Middle frontal gyrus (tissue), 1 donor: ENCODE data around the gene AARSD1.
A peak's percentile ranks its signal among the peaks of the same experiment; 100 is the strongest.
"Not testable (repeated sequence)": the region's sequence is repeated elsewhere in the genome, so short reads cannot be mapped to it uniquely, and the experiment has no call there.

Experiments used
- DNase-seq: peaks from one replicate; pipeline ENCODE4 v3.0.0-alpha.2; 2015; ENCODE audit warnings: low spot score; ENCODE audit errors: extremely low spot score

The AARSD1 gene

GRCh38 chr17:42980766-42981397 lies 16.6 kb upstream of the AARSD1 start:
- no peak for DNase-seq

DNA sequence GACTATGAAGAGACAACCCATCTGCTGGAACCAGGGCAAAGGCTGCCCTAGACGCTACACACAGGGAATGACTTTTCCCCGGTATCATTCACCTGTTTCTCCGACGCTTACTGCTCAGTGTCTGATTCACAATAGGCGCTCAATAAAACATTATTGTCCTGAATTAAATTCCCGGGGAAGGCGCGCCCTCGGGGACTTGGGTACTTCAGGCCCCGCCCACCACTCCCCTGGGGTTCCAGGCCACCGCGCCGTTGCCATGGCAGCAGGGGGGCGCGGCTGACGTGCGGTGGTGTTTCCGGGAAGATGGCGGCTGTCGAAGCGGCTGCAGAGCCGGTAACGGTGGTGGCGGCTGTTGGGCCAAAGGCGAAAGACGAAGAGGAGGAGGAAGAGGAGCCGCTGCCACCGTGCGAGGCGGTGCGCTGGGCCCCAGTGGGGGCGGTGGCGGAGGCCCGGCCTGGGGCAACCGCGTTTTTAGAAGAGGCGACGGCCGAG lies 16.1 kb upstream of the AARSD1 start, which contains the start of gene RUNDC1:
TSS of gene RUNDC1 (plus strand) at position 292 of the 492 bp plus-strand sequence. CDS start at position 304, 12 bp downstream.
- peak; percentile 84 for DNase-seq

GRCh38 chr17:42979511-42980273 lies 15.4 kb upstream of the AARSD1 start, which contains the start of gene PTGES3L:
Gene PTGES3L, minus strand, starts transcription at chr17:42980080. Its CDS starts 27 bp downstream, at chr17:42980053.
- no peak for DNase-seq

GRCh38 chr17:42975701-42976100 lies 11.4 kb upstream of the AARSD1 start:
- not testable (repeated sequence) for DNase-seq

GRCh38 chr17:42975265-42975664 lies 11.0 kb upstream of the AARSD1 start:
- no peak for DNase-seq

GRCh38 chr17:42973323-42973722 lies 9.1 kb upstream of the AARSD1 start:
- DNase-seq: not testable (repeated sequence)

DNA sequence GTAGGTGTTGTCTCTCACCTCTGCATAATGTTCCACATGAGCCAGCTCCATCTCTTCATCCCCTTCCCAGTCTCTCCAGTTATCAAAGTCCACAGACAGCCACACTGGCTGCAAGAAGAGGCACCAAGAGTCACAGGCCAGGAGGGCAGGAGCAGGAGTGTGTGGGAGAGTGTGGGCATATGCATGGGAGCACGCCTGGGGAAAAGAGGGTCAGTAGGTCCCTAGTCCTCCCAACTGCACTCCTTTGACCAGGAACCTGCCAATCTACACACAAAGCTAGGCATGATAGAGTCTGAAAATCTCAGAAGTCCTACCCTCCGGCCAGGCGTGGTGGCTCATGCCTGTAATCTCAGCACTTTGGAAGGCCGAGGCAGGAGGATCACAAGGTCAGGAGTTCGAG lies 7.3 kb upstream of the AARSD1 start:
- DNase-seq: no peak

DNA sequence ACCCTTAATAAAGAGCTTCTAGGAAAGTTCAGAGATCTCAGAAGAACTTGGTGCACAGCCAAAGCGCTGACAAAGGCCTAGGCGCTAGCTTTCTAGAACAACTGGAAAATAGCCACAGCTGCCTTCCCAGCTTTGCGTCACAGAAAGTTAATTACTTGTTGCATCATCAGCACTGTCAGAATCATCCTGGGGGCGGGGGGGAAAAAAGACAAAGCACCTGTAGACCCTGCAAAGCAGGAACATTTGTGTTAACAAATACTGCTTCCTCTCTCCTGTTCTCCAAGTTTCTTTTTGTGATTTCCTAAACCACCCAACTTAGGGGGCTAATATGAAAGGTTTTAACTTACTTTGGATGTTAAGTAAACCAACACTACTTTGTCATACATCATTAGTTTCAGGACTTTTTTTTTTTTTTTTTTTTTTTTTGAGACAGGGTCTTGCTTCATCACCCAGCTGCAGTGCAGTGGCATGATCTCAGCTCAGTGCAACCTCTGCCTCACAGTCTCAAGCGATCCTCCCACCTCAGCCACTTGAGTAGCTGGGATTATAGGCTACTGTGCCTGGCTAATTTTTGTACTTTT lies 4.8 kb upstream of the AARSD1 start:
- DNase-seq: no peak

DNA sequence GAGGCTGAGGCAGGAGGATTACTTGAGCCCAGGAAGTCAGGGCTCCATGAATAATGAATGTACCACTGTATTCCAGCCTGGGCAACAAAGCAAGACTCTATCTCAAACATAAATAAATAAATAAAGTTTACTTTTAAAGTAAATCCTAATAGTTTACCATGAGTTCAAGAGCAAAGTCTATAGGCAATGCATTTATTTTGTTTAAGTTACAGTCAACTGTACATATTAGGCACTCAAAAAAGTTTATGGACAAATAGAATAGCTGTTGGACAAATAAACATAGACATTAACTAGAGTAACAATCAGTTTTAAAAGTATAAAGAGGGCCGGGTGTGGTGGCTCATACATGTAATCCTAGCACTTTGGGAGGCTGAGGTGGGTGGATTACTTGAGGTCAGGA lies 3.7 kb upstream of the AARSD1 start:
- no peak for DNase-seq

- no peak for DNase-seq
Observed at GRCh38 chr17:42953669-42954068, 10.6 kb downstream of the AARSD1 start.

DNA sequence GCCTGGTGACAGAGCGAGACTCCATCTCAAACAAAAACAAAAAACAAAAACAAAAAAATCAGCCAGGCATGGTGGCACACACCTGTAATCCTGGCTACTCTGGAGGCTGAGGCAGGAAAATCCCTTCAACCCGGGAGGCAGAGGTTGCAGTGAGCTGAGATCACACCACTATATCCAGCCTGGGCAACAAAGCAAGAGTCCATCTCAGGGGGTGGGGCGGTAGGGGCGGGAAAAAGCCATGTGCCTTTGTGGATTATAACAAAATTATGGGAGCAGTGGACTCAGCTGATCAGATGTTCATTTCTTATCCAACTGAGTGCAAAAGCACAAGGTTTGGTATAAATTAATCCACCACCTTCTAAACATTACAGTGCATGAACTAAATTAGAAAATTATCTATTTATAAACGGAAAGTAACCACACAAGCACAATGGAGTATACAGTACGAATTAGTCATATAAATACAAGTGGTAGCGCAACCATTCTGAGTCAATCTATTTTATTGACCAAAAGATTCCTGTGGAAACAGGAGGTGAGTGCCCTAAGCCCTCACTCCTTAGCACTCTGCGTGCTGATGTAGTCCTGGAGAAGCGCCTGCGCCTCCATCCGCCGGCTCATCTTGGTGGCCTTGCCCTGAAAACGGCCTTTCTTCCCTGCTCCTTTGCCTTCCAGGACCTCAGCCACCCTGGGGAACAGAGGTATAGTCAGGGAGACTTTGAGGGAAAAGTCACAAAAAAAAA lies 14.0 kb downstream of the AARSD1 start:
- DNase-seq: no peak

- no peak for DNase-seq
Observed at GRCh38 chr17:42946812-42947211, 17.4 kb downstream of the AARSD1 start.

GRCh38 chr17:42944211-42944610 lies 20.0 kb downstream of the AARSD1 start:
- no peak for DNase-seq

DNA sequence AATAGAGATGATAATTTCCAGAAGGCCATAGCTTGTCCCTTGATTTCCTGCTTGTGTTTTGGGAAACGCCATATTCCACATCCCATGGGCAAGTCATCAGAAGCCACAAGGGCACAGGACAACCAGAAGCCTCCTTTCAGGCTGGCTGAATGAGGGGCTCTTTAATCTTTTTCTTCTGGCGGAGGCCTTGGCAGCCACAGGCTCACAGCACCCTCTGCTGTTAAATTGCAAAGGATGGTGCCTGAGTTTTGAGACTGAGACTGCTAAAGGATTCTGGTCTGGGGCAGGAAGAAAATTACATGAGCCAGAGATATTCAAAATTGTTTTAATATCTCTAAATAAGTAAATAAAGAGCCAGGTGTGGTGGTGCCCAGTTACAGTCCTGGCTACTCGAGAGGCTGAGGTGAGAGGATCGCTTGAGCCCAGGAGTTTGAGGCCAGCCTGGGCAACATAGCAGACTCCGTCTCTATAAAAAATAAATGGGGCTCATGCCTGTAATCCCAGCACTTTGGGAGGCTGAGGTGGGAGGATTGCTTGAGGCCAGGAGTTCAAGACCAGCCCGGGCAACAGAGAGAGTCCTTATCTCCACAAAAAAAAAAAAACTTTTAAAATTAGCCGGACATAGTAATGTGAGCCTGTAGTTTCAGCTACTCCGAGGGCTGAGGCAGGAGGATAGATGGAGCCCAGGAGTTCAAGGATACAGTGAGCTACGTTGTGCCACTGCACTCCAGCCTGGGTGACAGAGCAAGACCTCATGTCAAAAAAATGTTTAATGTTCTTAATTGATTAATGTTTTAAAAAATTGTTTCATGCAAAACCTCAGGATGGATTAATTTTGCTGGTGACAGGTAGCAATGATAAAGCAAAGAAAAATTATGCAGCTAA lies 26.3 kb downstream of the AARSD1 start:
- DNase-seq: peak; percentile 10

GRCh38 chr17:42929497-42929844 lies 34.8 kb downstream of the AARSD1 start:
- no peak for DNase-seq

DNA sequence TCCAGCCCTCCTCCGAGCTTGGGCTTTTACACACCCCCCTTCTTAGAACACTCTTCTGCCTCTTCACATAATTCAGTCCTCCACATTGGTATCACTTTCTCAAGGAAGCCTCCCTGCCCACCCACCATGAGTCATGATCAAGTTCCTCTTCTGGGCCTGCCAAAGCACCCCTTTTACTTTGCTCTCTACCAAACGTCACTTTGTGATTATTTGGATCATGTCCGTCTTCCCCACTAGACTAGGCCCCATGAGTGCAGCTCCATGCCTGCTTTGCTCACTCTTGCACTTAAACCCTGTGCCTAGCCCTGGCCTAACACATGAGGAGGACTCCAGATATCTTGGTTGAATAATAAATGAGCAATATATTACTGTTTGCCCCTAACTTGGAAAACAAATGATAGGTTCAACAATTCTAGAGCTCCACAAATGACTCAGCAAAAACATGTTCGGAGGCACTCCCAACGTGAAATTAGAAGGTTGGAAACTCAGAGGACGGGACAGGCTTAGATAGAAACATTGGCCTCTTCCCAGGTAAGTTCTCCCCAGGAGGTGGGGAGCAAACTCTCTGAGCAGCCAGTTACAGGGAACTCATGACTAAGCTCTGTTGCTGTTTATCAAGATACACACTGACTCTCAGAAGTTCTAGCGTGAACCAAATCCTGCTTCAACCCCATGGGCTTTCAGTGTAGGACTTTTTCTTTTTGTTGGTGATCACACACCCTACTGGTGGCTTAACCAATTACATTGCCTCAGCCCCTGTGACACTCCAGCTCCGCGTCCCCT lies 35.3 kb downstream of the AARSD1 start:
- DNase-seq: no peak

DNA sequence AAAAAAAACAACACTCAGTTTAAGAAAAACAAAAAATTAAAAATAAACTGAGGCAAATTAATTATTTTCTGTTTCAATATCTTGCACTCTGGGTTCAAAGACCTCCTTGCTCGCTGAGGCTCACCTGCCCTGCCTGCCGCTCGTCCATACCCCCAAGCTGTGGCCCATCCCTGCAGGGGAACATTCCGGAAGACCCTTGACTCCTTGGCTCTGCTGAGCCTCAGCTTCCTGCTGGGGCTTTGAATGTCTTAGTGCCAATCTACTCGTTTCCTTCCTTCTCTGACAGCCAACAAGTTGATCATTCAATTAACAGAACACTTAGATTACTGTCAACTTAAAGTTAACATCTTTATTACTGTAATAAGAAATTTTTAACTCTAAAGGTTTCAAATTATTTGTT lies 39.4 kb downstream of the AARSD1 start:
- DNase-seq: no peak

DNA sequence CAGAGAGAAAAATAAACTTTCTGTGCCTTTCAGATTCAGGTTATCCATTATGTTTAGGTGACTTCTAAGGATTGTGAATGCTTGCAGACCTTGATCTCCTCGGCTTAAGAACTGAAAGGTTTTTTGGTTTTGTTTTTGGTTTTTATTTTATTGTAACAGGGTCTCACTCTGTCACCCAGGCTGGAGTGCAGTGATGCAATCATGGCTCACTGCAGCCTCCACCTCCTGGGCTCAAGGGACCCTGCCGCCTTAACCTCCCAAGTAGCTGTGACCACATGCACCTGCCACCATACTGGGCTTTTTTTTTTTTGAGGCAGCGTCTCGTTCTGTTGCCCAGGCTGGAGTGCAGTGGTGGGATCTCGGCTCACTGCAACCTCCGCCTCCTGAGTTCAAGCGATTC lies 40.8 kb downstream of the AARSD1 start:
- DNase-seq: not testable (repeated sequence)

DNA sequence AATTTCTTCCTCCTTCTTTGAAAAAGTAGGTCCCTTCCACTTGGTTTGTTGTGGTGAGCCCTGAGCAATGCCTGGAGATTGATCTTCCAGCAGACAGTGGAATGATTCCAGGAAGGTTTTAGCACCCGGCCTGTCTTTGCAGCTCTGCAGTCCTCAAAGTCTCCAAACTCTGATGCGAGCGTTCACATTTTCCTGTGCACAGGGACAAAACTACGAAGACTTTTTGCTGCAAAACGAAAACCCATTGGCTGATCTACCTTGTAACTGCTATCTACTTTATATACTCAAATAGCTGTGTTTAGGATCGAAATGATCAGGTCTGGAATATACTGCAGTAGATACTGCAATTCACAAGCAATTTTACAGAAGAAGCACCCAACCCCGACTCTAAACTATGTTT lies 42.0 kb downstream of the AARSD1 start:
- no peak for DNase-seq

DNA sequence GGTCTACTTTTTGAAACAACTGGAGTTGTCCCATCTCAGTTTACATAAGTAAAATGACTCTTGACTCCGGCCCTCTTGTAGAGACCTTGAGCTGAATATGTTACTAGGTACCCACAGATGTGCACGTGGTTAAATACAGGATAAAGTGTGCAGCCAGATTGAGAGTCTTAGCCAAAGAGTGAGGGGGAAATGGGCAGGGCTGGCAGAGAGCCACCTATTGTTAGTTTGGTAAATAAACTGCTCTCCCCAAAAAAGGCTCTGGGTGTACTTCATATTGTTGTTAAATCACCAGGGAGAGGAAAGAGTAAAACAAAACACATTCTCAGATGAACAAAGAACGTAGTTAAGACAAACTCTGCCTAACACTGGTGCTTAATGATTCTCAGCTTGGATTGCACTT lies 43.3 kb downstream of the AARSD1 start:
- DNase-seq: no peak
